GM10248 (cell line): ENCODE results near the gene TRAF2.
"Not testable (repeated sequence)": the region's sequence is repeated elsewhere in the genome, so short reads cannot be mapped to it uniquely, and the experiment has no call there.

Source experiments
- CTCF ChIA-PET: fragments of 300-600 bp; sonication (Branson Sonifier 250); formaldehyde crosslinking; extraction: SDS; loops from one replicate; lab custom pipeline; 2021; ENCODE audit warnings: antibody characterized with exemption; lab: Yijun Ruan, JAX
- POLR2A ChIA-PET: fragments of 350-650 bp; sonication (Branson Sonifier 250); formaldehyde crosslinking; extraction: SDS; loops from one replicate; lab custom pipeline; 2020; ENCODE audit warnings: antibody characterized with exemption; lab: Yijun Ruan, JAX
- DNase-seq: peaks from one replicate; pipeline ENCODE4 v3.0.0; 2012; ENCODE audit errors: extremely low spot score
- TF ChIP-seq, protein P1 (sequence below): IDR thresholded peaks from 2 replicates; pipeline ENCODE4 v1.5.1; 2012; ENCODE audit warnings: mild to moderate bottlenecking, low read depth; ENCODE audit errors: extremely low read depth, missing control alignments, control extremely low read depth

TRAF2 gene

DNA sequence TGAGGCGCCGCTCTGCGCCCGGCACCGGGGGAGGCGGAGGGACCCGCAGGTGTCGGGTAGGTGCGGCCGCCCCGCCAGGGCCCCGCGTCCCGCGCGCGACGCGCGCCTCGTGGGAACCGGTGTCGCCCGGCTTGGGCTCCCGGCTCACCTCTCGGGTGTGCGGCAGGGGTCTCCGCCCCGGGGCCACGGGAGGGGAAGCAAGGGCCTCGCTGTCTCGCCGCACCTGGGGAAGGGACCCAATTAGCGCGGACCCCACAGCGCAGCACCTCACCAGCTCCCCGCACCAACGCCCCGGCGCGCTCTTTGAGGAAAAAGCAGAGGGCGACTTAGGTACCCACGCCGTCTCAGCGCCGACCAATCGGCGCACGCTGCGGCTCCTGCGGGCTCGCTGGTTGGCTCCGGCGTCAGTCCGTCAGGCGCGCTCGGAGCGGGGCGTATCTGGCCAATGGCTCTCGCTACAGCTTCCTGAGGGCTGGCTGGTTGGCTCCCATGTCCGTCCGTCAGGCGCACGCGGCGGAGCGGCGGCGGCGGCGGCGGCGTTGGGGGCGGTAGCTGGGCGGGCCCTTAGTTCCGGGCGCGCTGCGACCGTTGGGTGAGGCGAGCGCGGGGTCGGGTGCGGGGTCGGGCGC lies at the start of gene TRAF2:
TSS of gene TRAF2 (plus strand) at position 567 of the 629 bp plus-strand sequence. CDS start 12,225 bp downstream, outside the sequence.
- POLR2A ChIA-PET: interaction anchor here (0.6 to 1.7 kb wide), 6 partner anchors 12 to 740 kb away, joined by 3 to 8 read pairs (median 4); partner anchors contain the start of genes AJM1 and EDF1
- CTCF ChIA-PET: interaction anchor here (1.1 to 2.0 kb wide), 4 partner anchors 14 to 58 kb away, joined by 3 to 8 read pairs (median 4); partner anchors contain the start of genes AJM1 and FBXW5
- DNase-seq: peak; percentile 100
- TF ChIP-seq, protein P1, sequence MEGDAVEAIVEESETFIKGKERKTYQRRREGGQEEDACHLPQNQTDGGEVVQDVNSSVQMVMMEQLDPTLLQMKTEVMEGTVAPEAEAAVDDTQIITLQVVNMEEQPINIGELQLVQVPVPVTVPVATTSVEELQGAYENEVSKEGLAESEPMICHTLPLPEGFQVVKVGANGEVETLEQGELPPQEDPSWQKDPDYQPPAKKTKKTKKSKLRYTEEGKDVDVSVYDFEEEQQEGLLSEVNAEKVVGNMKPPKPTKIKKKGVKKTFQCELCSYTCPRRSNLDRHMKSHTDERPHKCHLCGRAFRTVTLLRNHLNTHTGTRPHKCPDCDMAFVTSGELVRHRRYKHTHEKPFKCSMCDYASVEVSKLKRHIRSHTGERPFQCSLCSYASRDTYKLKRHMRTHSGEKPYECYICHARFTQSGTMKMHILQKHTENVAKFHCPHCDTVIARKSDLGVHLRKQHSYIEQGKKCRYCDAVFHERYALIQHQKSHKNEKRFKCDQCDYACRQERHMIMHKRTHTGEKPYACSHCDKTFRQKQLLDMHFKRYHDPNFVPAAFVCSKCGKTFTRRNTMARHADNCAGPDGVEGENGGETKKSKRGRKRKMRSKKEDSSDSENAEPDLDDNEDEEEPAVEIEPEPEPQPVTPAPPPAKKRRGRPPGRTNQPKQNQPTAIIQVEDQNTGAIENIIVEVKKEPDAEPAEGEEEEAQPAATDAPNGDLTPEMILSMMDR: no peak

- DNase-seq: no peak
- TF ChIP-seq, protein P1: no peak
- ChIA-PET CTCF (interaction anchor here (1.4 kb wide), 1 partner anchor 259 kb away, joined by 3 read pairs; no protein-coding TSS in a partner anchor), POLR2A (no interaction called here)
Measured at GRCh38 chr9:136837146-136837855, 49.0 kb upstream of the TRAF2 start.

DNA sequence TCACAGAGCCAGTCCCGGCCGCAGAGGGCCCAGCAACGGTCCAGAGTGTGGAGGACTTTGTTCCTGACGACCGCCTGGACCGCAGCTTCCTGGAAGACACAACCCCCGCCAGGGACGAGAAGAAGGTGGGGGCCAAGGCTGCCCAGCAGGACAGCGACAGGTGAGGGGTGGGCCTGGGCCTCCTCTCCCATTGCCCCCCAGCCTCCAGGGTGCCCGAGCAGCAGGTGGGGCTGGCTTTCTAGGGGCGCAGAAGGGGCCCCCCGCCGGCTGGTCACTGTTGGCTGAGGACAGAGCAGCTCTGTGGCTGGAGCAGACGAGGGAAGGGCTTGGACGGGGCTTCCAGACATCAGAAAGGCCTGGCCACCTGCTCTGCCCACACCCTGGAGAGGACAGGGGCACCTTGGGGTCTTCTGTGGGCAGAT lies 48.4 kb upstream of the TRAF2 start:
- CTCF ChIA-PET: interaction anchor here (1.4 kb wide), 1 partner anchor 258 kb away, joined by 3 read pairs; no protein-coding TSS in a partner anchor
- DNase-seq, POLR2A ChIA-PET: not testable (repeated sequence)

DNA sequence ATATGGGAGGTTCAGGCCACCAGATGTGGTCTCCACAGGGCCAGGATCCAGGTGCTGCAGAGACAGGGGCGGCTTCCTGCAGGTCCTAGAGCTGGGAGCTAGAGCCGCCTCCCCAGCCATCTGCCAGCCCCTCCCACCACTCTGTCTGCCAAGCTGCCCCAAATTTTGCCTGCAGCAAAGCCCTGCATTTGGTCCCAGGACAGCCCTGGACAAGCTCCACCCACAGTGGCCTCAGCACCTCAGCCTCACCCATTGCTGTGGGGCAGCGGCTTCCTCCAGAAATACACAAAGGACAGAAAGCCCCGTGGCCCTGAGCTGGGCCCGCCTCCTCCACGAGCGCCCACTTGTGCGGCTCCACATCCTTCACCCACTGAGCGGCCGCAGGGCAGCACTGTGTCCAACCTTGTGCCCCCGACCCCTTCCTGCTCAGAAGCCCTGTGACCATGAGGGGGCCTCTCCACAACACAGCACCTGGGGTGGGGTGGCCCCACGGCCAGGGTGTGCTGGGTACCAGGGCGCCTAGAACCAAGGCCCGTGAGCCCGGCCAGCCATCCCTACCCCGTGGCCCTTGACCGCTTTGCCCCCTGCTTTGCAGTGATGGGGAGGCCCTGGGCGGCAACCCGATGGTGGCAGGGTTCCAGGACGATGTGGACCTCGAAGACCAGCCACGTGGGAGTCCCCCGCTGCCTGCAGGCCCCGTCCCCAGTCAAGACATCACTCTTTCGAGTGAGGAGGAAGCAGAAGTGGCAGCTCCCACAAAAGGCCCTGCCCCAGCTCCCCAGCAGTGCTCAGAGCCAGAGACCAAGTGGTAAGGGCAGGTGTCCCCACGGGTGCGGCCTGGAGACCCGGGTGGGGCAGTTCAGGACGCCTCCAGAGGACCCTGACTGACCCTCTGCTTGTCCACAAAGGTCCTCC lies 47.7 kb upstream of the TRAF2 start:
- ChIA-PET POLR2A (no interaction called here), CTCF (interaction anchor here (1.2 to 6.3 kb wide), 2 partner anchors 23 to 97 kb away, joined by 3 to 77 read pairs; no protein-coding TSS in a partner anchor)
- no peak for DNase-seq
- TF ChIP-seq, protein P1: no peak

DNA sequence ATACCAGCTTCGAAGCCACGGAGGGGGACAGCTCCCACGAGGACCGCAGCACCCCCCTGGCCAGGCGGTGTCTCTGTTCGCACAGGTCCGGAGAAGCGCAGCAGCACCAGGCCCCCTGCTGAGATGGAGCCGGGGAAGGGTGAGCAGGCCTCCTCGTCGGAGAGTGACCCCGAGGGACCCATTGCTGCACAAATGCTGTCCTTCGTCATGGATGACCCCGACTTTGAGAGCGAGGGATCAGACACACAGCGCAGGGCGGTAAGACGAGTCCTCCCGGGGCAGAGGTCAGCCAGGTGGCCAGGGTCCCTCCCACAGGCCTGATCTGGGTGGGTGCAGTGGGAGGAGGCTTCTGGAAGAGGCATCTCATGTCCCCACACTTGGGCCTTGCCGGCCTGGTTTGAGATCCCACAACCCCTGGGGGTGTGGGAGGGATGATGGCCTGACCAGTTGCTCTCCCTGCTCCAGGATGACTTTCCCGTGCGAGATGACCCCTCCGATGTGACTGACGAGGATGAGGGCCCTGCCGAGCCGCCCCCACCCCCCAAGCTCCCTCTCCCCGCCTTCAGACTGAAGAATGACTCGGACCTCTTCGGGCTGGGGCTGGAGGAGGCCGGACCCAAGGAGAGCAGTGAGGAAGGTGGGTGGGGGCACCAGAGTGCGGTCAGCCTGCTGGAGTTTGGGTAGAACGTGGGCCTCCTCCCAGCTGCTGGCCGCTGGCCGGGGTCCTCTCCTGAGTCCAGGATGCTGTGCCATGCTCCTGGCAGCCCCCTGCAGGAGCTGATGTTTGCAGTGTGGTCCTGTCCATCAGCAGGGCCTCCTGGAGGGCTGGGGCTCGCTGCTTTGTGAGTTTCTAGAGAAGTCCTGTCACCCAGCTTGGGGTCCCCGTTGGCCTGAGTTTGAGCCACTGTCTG lies 46.8 kb upstream of the TRAF2 start:
- CTCF ChIA-PET: interaction anchor here (1.2 to 6.3 kb wide), 2 partner anchors 23 to 98 kb away, joined by 3 to 77 read pairs; no protein-coding TSS in a partner anchor
- POLR2A ChIA-PET: no interaction called here
- TF ChIP-seq, protein P1: no peak
- DNase-seq: no peak

DNA sequence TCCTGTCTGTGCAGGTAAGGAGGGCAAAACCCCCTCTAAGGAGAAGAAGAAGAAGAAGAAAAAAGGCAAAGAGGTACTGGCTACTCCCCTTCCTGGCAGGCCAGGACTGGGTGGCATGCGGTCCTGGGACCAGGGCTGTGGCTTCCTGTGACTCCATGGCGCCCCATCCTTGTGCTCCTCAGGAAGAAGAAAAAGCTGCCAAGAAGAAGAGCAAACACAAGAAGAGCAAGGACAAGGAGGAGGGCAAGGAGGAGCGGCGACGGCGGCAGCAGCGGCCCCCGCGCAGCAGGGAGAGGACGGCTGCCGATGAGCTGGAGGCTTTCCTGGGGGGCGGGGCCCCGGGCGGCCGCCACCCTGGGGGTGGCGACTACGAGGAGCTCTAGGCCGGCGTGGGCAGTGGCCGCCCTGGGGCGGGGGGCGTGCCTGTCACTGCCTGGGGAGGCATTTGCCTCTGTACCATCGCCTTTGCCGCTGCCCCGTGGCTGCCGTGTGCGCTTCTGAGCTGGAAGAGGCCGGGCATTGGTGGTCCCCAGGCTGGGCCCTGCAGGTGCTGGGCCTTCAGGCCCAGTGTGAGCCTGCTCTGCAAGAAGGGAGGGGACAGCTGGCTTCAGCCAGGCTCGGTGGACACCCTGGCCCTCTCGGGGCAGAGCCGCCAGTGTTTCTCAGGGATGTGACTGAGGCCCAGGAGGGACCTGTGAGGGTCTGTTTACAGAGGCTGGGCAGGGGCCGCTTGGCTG lies 46.0 kb upstream of the TRAF2 start:
- TF ChIP-seq, protein P1: no peak
- no peak for DNase-seq
- ChIA-PET POLR2A (no interaction called here), CTCF (interaction anchor here (0.8 to 6.3 kb wide), 4 partner anchors 11 to 190 kb away, joined by 3 to 77 read pairs (median 16); partner anchors contain the start of genes ABCA2 and FUT7)
